Tibial nerve (tissue), 4 donors: Measurements from ENCODE around the gene MED8.

Experiments used
- EP300 ChIP-seq, 2 donors: sonication (generic); formaldehyde crosslinking; IDR thresholded peaks; one replicate each; pipeline ENCODE4 v1.6.1; 2017; ENCODE audit warnings: antibody characterized with exemption in 2 of 2, mild to moderate bottlenecking in 1 of 2
- POLR2A ChIP-seq, 2 donors: fragments of 450-650 bp; IDR thresholded peaks; one replicate each; pipeline ENCODE4 v1.6.1; 2017; ENCODE audit warnings: antibody characterized with exemption in 2 of 2, mild to moderate bottlenecking in 2 of 2, moderate library complexity in 2 of 2
- TF ChIP-seq, protein P1 (sequence below), 5 experiments: fragments of 200-600 bp in 3 of 5; fragments of 450-650 bp in 2 of 5; sonication (generic) in 3 of 5; IDR thresholded peaks; one replicate each; pipeline ENCODE4 v1.5.1; 2016 to 2019; ENCODE audit warnings: antibody characterized with exemption in 5 of 5, mild to moderate bottlenecking in 3 of 5, moderate library complexity in 2 of 5

DNA sequence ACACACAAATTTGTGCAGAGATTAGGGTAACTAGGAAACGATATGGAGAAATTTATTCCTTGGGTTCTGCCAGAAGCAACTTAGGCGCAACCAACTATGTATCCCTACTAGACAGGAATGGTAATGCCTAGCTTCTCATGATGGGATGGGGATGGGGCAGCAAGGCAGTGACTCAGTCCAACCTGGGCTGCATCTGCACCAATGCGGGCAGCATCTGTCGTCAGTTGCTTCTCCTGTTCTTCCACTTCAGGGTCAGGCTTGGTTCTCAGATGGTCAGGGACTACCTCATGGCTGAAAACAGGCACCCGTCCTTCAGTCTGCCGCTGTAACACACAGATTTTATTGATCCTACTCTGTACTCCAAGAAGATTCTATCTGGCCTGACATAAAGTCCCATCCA, 2.9 kb downstream of the MED8 start:
- TF ChIP-seq, protein P1, sequence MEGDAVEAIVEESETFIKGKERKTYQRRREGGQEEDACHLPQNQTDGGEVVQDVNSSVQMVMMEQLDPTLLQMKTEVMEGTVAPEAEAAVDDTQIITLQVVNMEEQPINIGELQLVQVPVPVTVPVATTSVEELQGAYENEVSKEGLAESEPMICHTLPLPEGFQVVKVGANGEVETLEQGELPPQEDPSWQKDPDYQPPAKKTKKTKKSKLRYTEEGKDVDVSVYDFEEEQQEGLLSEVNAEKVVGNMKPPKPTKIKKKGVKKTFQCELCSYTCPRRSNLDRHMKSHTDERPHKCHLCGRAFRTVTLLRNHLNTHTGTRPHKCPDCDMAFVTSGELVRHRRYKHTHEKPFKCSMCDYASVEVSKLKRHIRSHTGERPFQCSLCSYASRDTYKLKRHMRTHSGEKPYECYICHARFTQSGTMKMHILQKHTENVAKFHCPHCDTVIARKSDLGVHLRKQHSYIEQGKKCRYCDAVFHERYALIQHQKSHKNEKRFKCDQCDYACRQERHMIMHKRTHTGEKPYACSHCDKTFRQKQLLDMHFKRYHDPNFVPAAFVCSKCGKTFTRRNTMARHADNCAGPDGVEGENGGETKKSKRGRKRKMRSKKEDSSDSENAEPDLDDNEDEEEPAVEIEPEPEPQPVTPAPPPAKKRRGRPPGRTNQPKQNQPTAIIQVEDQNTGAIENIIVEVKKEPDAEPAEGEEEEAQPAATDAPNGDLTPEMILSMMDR (IDR thresholded peaks at IDR 0.05), result no peak
- TF ChIP-seq EP300 (IDR thresholded peaks at IDR 0.05), result no peak
- no peak for TF ChIP-seq POLR2A (IDR thresholded peaks at IDR 0.05)
